Activated T-helper 17 cell treated with anti-CD3 and anti-CD28 coated beads, Interleukin-2, amount 50 U/mL, for 72 hours (primary cell): ENCODE data around the gene HSBP1L1. TPM values are rescaled to one million over a fixed set of nuclear protein-coding genes. Genes with fewer than 3 reads are reported as not detected.
A peak's percentile ranks its signal among the peaks of the same experiment; 100 is the strongest.

Experiments
- ATAC-seq: fragments of 150-1000 bp; cut with Tn5 transposase; replicated peaks from 2 replicates; pipeline ENCODE4 v1.10.0; 2021; ENCODE audit warnings: mild to moderate bottlenecking, moderate library complexity
- H3K27ac Mint-ChIP-seq: one replicate; pipeline ENCODE4 v1.8.0; 2022; ENCODE audit warnings: mixed read lengths
- H3K27me3 Mint-ChIP-seq: one replicate; pipeline ENCODE4 v1.8.0; 2022; ENCODE audit warnings: mixed read lengths
- H3K36me3 Mint-ChIP-seq: one replicate; pipeline ENCODE4 v1.8.0; 2022; ENCODE audit warnings: low read depth, mild to moderate bottlenecking, mixed read lengths
- H3K4me1 Mint-ChIP-seq: one replicate; pipeline ENCODE4 v1.8.0; 2022; ENCODE audit warnings: mixed read lengths
- H3K4me3 Mint-ChIP-seq: one replicate; pipeline ENCODE4 v1.8.0; 2022; ENCODE audit warnings: mild to moderate bottlenecking, mixed read lengths
- H3K9me3 Mint-ChIP-seq: one replicate; pipeline ENCODE4 v1.8.0; 2022; ENCODE audit warnings: mixed read lengths
- total RNA-seq, 2 donors: library from RNA; stranded (reverse); gene quantifications; one replicate each; pipeline ENCODE4 v1.2.3, GENCODE V29; 2022

Gene HSBP1L1
- 1 to 10 TPM; 2.7 to 9.2 TPM for total RNA-seq

DNA sequence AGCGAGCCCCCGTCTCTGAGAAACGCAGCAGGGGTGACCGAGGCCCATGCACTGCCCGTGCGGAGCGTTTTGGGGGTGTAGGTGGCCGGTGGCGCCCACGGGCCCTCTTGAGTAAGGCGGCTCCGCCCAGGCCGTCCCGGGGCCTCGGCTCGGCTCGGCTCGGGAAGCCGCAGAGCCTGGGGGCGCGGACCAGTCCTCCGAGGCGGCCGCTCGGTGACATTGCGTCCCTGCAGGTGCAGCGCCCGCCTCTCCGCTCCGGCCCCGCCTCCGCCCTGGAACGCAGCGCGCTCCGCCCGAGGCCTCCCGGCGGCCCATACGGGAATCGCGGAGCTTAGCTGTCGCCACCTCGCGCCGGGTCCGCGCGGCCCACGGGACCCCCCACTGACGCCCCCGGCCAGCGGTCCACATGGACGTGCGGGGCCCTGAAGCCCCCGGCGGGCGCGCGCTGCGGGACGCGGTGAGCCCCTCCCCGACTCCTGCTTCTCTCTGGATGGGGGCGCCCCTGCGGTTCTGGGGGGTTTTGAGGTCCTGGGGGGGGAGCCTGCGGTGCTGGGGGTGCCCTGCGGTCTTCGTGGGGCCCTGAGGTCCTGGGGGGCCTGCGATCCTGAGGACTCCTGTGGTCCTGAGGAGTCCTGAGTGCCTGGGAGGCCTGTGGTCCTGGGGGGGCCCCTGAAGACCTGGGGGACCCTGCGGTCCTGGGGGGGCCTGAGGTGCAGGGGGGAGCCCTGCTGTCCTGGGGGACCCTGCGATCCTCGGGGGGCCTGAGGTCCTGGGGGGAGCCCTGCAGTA is at the start of gene HSBP1L1:
Gene HSBP1L1, plus strand, starts transcription at position 314 of the 789 bp plus-strand sequence. Its CDS starts 93 bp downstream, at position 407.
- Mint-ChIP-seq H3K9me3 (no peaks in the 10 kb centered on the region), H3K27ac (peak within 1 kb of the TSS; percentile 75), H3K27me3 (peaks cover 3% of the 10 kb centered on the region), H3K4me1 (peaks cover 10% of the 10 kb centered on the region), H3K4me3 (peak within 1 kb of the TSS; percentile 76), H3K36me3 (no peaks in the 10 kb centered on the region)
- ATAC-seq: peak; percentile 56

DNA sequence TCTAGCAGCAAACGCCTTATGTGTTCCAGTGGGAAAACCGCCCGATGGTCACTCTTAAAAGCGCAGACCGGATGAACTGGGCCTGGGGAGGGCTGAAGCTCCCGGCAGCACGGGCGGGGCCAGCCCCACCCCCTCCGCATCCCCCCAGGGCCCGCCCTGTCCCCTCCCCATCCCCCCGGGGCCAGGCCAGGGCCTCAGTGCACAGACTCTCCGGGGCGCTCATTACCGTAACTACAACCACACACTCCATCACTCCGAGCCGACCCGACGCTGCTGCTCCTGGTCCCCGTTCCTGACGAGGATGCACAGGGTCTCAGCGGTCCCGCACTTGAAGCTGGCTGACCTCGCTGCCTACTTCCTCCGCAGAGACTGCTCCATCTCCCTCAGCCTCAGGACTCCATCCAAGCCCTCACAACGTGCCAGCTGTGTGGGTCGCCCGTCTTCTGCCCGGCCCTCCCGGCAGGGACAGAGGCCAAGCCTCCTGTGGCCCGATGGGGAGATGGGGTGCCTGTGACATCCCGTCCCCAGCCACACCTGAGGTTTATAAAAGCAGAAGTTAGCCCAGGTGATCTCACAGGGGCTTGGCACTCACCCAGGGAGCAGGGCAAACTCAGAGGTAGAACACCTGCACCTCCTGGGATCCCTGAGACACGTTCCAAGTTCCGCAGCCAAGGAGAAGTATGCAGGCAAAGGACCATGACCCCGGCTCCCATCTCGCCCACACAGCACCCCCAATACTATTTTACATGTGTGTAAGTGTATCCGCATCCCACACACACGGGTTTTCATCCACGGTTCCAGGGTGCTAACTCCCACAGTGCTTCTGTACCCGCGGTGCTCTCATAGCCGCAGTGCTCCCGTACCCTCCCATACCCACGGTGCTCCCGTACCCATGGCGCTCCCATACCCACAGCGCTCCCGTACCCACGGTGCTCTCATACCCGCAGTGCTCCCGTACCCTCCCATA is 49.0 kb upstream of the HSBP1L1 start:
- Mint-ChIP-seq H3K9me3 (no peaks in the 10 kb centered on the region), H3K4me1 (no peaks in the 10 kb centered on the region), H3K36me3 (peaks cover 12% of the 10 kb centered on the region), H3K27me3 (no peaks in the 10 kb centered on the region), H3K4me3 (no peak overlapping the region), H3K27ac (no peak overlapping the region)
- no peak for ATAC-seq

DNA sequence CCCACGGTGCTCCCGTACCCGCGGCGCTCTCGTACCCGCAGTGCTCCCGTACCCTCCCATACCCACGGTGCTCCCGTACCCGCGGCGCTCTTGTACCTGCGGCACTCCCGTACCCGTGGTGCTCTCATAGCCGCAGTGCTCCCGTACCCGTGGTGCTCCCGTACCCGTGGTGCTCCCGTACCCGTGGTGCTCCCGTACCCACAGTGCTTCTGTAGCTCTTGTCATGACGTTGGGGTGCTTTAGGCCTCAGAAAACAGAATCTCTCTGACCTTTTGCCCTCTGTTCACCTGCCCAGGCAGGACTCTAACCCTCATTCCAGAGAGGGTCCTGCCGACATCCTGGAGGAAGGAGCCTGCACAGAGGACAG is 48.3 kb upstream of the HSBP1L1 start:
- Mint-ChIP-seq H3K9me3 (no peaks in the 10 kb centered on the region), H3K27me3 (no peaks in the 10 kb centered on the region), H3K4me3 (no peak overlapping the region), H3K36me3 (peaks cover 12% of the 10 kb centered on the region), H3K4me1 (no peaks in the 10 kb centered on the region), H3K27ac (no peak overlapping the region)
- ATAC-seq: no peak

DNA sequence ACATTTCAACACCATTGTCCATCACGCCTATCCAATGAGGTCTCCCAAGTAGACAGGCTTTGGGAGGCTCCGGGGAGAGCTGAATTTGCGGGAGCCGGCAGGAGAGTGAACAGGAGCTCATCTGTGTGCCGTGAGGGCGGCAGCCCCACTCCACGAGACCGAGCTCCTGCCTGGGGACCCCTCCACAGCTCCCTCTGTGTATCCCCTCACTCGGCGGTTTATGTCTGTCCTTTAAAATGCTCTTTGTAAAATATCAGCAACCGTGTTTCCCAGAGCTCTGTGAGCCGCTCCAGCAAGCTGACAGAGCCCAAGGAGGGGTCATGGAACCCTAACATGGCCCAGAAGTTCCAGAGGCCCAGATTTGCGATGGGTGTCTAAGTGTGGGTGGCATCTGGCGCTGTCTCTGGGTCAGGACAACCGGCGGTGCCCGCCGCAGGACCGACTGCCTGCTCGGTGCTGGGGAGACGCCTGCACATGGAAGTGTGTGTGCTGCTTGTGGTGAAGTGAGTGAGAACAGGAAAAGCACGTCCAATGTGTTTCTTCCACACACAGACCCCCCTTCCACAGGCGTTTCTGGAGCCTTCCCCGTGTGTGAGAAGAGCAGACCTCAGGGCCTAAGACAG is 47.8 kb upstream of the HSBP1L1 start:
- Mint-ChIP-seq H3K4me3 (no peak overlapping the region), H3K9me3 (no peaks in the 10 kb centered on the region), H3K27me3 (no peaks in the 10 kb centered on the region), H3K36me3 (peaks cover 12% of the 10 kb centered on the region), H3K27ac (no peak overlapping the region), H3K4me1 (no peaks in the 10 kb centered on the region)
- no peak for ATAC-seq

DNA sequence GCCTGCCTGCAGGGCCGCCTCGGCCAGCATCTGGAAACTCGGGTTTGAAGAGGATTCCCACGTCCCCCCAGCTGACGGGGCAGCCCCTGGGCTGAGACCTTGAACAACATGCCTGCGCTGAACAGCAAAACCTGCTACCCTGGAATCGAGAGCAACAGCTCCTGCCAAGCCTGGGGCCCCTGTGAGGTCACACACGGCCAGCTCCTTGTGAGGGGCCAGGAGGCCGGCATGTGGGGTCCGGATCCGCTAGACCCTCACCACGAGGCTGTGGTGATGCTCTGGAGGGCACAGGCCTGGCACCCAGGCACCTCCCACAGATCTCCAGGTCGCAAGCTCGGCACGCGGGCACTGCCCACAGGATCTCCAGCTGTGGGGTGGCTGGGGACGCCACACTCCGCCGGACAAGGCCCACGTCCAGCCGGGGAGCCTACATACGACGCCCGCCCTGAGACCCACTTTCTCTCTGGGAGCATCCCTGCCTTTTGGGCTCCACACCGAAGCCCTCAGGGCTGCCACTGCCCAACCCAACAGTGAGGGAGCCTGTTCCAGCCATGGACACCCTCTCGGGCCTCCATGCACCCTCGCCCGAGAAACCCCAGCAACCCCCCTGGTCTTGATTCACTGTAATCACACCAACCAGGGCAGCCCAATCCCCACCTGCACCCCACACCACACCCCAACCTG is 47.1 kb upstream of the HSBP1L1 start:
- ATAC-seq: no peak
- H3K36me3 Mint-ChIP-seq: peaks cover 12% of the 10 kb centered on the region
- H3K9me3 Mint-ChIP-seq: no peaks in the 10 kb centered on the region

DNA sequence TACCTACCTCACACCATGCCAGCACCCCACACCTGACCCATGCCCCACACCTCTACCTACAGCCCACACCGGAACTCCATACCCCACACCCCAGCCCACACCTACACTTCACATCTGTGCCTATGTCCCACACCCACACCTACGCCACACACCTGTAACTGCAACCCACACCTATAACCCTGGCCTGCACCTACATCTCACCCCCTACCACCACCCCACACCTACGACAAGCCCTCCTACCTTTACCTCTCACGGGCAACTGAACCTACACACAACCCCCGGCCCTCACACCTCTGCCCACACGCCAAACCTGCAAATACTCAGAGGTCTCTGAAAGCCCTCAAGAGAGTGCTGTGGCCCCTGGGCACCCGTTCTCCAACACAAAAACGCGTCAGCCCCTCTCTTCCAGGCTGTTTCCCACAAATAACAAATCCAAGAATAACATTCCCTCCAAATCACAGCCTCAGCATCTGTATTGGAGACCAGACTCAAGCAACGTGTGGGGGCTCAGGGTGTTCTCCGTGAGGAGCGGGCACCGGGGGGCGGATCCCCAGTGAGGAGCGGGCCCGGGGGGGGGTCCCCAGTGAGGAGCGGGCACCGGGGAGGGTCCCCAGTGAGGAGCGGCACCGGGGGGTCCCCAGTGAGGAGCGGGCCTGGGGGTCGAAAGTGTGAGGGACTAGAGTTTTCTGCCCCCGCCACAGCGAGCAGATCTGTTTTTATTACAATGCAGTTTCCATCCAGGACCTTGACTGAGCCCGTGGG is 46.4 kb upstream of the HSBP1L1 start:
- no peaks in the 10 kb centered on the region for H3K4me1 Mint-ChIP-seq
- no peaks in the 10 kb centered on the region for H3K9me3 Mint-ChIP-seq
- ATAC-seq: no peak
- no peak overlapping the region for H3K4me3 Mint-ChIP-seq
- H3K27ac Mint-ChIP-seq: no peak overlapping the region
- peaks cover 12% of the 10 kb centered on the region for H3K36me3 Mint-ChIP-seq
- no peaks in the 10 kb centered on the region for H3K27me3 Mint-ChIP-seq

More for the DNA sequence above, 47.1 kb upstream of the HSBP1L1 start:
- no peaks in the 10 kb centered on the region for H3K4me1 Mint-ChIP-seq
- H3K27ac Mint-ChIP-seq: no peak overlapping the region
- H3K27me3 Mint-ChIP-seq: no peaks in the 10 kb centered on the region
- no peak overlapping the region for H3K4me3 Mint-ChIP-seq

DNA sequence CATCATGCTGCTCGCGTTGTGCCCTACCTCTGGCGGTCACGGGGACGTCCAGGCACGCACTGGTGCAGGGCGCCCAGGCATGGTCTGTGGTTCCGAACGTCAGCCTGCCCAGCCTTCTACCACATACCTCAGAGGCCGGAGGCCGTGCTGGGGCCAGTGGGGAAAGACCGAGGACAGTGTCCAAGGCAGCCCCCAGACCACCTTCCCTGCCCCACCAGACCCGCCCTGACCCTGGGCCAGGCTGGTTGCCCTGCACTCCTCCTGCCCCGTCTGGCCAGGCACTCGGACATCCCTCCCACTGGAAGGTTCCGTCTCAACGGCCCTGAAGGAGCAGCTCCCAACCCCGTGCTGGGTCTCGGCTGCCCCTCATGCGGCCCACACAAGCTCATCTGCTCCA is 45.8 kb upstream of the HSBP1L1 start:
- Mint-ChIP-seq H3K27ac (no peak overlapping the region), H3K36me3 (peaks cover 12% of the 10 kb centered on the region), H3K9me3 (no peaks in the 10 kb centered on the region), H3K4me3 (no peak overlapping the region), H3K4me1 (no peaks in the 10 kb centered on the region), H3K27me3 (no peaks in the 10 kb centered on the region)
- ATAC-seq: no peak

DNA sequence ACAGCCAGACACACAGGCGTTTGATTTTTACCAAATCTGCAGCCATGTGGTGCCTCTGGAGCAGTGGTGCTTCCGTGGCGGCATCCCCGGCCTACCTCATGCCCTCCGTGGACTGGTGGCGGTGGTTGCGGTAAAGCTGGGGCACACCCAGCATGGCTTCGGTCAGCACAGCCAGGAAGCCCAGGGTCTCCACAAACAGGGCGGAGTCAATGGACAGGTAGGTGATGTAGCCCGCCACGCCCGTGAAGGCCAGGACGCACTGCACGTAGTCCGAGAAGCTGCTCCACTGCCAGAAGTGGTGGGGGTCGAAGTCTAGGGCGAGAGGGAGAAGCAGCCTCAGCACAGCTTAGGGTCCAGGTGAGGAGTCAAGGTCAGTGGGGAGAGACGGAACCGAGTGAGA is 45.4 kb upstream of the HSBP1L1 start:
- peaks cover 16% of the 10 kb centered on the region for H3K36me3 Mint-ChIP-seq
- ATAC-seq: no peak
- H3K27me3 Mint-ChIP-seq: no peaks in the 10 kb centered on the region
- H3K9me3 Mint-ChIP-seq: no peaks in the 10 kb centered on the region
- H3K4me1 Mint-ChIP-seq: no peaks in the 10 kb centered on the region
- no peak overlapping the region for H3K27ac Mint-ChIP-seq
- no peak overlapping the region for H3K4me3 Mint-ChIP-seq

DNA sequence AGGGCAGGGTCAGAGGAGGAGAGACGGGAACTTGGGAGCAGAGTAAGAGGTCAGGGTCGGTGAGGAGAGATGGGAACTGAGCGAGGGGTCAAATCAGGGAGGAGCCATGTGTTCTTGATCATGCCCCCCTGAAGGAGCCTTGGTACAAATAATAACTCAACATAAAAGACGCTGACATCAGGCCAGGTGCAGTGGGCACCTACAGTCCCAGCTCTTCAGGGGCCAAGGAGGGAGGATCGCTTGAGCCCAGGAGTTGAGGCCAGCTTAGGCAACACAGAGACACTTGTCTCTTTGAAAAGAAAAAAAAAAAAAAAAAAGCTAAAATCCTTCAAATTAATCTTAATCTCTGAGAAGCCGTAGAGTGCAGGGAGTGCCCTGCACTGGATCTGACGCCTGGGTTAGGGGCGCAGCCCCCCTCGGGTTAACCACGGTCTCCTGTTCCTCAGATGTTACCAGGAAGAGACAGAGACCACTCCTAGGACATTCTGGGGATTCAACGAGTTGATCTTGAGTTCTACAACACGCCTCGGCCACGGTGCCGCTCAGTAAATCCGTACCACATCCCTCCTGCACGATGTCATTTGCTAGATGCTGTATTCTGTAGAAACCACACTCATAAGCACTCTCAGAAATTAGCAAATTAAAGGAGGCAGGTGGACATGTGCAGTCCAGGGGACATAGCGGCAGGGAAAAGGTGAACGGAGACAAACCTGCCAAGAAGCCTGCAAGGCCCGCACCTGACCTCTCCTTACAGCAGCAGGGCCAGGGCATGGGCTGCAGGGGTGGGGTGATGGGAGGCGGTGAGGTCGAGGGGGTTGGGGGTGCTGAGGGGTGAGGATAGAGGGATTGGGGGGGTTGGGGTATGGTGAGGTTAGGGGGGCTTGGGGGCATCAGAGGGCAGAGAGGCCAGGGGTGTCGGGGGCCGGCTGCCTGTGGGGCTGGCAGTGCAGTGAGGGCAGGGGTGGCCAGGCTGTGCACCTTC is 42.2 kb upstream of the HSBP1L1 start:
- Mint-ChIP-seq H3K27ac (no peak overlapping the region), H3K36me3 (peaks cover 17% of the 10 kb centered on the region), H3K4me3 (no peak overlapping the region), H3K9me3 (no peaks in the 10 kb centered on the region), H3K4me1 (no peaks in the 10 kb centered on the region), H3K27me3 (no peaks in the 10 kb centered on the region)
- no peak for ATAC-seq

DNA sequence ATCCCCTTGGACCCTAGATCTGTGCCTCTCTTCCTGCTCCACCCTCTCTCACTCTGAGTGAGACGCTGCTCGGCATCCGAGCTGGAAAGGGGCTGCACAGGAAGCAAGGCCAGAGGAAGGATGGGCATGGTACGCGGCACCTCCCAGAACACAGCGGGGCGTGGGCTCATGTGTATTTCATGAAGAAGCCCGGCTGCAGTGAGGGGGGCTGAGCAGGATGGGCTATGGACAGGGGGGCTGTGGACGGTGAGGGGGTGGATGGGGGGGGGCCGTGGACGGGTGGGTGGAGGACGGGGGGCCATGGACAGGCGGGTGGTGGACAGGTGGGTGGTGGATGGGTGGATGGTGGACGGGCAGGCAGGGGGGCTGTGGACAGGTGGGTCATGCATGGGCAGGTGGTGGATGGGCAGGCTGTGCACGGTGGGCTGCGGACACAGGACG is 41.5 kb upstream of the HSBP1L1 start:
- H3K4me1 Mint-ChIP-seq: no peaks in the 10 kb centered on the region
- H3K9me3 Mint-ChIP-seq: no peaks in the 10 kb centered on the region
- no peak overlapping the region for H3K27ac Mint-ChIP-seq
- H3K27me3 Mint-ChIP-seq: no peaks in the 10 kb centered on the region
- H3K36me3 Mint-ChIP-seq: peaks cover 16% of the 10 kb centered on the region
- H3K4me3 Mint-ChIP-seq: no peak overlapping the region
- ATAC-seq: no peak

DNA sequence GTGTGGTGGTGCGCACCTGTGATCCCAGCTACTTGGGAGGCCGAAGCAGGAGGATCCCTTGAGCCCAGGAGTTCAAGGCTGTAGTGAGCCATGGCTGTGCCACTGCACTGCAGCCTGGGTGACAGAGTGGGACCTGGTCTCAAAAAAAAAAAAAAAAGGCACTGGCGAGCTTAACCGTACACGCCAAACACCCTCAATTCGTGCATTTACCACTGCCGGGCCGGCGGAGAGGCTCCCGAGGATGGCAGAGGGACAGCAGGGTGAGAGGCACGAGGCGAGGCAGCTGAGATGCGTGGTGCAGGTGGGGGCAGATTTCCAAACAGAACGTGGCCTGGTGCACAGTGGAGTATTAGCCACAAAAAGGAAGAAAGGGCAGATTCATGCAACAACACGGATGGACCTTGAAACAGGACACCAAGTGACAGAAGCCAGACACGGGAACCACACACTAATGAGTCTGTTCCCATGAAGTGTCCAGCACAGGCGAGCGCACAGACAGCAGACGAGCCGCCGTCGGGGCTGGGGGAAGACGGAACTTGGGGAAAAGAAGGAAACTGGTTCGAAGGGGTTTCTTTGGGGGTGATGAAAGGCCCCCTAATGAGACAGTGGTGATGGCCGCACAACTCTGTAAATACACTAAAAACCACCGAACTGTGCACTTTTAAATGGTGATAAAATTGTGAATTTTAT is 40.4 kb upstream of the HSBP1L1 start:
- peaks cover 23% of the 10 kb centered on the region for H3K36me3 Mint-ChIP-seq
- no peaks in the 10 kb centered on the region for H3K27me3 Mint-ChIP-seq
- peaks cover 3% of the 10 kb centered on the region for H3K9me3 Mint-ChIP-seq
- H3K4me3 Mint-ChIP-seq: no peak overlapping the region
- H3K4me1 Mint-ChIP-seq: peaks cover 2% of the 10 kb centered on the region
- no peak for ATAC-seq
- H3K27ac Mint-ChIP-seq: no peak overlapping the region
